WI38 (cell line): Measurements from ENCODE around the gene MKKS.
"Not testable (repeated sequence)": the region's sequence is repeated elsewhere in the genome, so short reads cannot be mapped to it uniquely, and the experiment has no call there.

Experiments used
- H3K4me3 ChIP-seq: 2 replicates; pipeline ENCODE4 v1.5.1; 2011; ENCODE audit warnings: low read depth, mild to moderate bottlenecking, control low read depth, low read length
- CTCF ChIP-seq: IDR thresholded peaks from 2 replicates; pipeline ENCODE4 v1.5.1; 2012; ENCODE audit warnings: low read depth, mild to moderate bottlenecking, control low read depth, low read length

MKKS gene

GRCh38 chr20:10430000-10430466 lies 4.0 kb downstream of the MKKS start:
- TF ChIP-seq CTCF = no peak
- H3K4me3 ChIP-seq = no peak overlapping the region

GRCh38 chr20:10429443-10429981 lies 4.5 kb downstream of the MKKS start:
- H3K4me3 ChIP-seq = no peak overlapping the region
- TF ChIP-seq CTCF = no peak

- TF ChIP-seq CTCF = no peak
- no peak overlapping the region for H3K4me3 ChIP-seq
Measured at GRCh38 chr20:10428008-10428407, 6.0 kb downstream of the MKKS start.

- no peak overlapping the region for H3K4me3 ChIP-seq
- peak; percentile 72 for TF ChIP-seq CTCF
Measured at GRCh38 chr20:10427060-10427692, 6.8 kb downstream of the MKKS start.

- no peak overlapping the region for H3K4me3 ChIP-seq
- no peak for TF ChIP-seq CTCF
Measured at GRCh38 chr20:10423735-10424134, 10.3 kb downstream of the MKKS start.

- no peak for TF ChIP-seq CTCF
- H3K4me3 ChIP-seq = no peak overlapping the region
Measured at GRCh38 chr20:10419550-10420133, 14.4 kb downstream of the MKKS start.

GRCh38 chr20:10417218-10417617 lies 16.8 kb downstream of the MKKS start:
- H3K4me3 ChIP-seq = not testable (repeated sequence)
